Esophagus squamous epithelium (tissue), 5 donors: ENCODE data around the gene PKHD1. TPM values are rescaled to one million over a fixed set of nuclear protein-coding genes. Genes with fewer than 3 reads are reported as not detected.
"Not testable (repeated sequence)": the region's sequence is repeated elsewhere in the genome, so short reads cannot be mapped to it uniquely, and the experiment has no call there.

ENCODE experiments used
- DNase-seq: peaks from one replicate; lab custom pipeline; 2025; lab: John Stamatoyannopoulos, UW
- H3K27ac ChIP-seq, 4 donors: fragments of 200-600 bp; sonication (generic); one replicate each; pipeline ENCODE4 v1.5.1; 2016 to 2019; ENCODE audit warnings: mild to moderate bottlenecking in 1 of 4
- H3K27me3 ChIP-seq, 4 donors: fragments of 200-600 bp; sonication (generic); 1 replicate in 3 of 4; 2 replicates in 1 of 4; pipeline versions ENCODE4 v1.5.1 to v1.6.0; 2017 to 2021; ENCODE audit warnings: antibody characterized with exemption in 1 of 4
- H3K36me3 ChIP-seq, 3 donors: fragments of 200-600 bp; sonication (generic); one replicate each; pipeline ENCODE4 v1.5.1; 2016 to 2019
- H3K4me1 ChIP-seq, 3 donors: fragments of 200-600 bp; sonication (generic); one replicate each; pipeline ENCODE4 v1.5.1; 2017 to 2019
- H3K4me3 ChIP-seq, 4 donors: fragments of 200-600 bp; sonication (generic); 1 replicate in 3 of 4; 2 replicates in 1 of 4; pipeline ENCODE4 v1.5.1; 2016 to 2019; ENCODE audit warnings: mild to moderate bottlenecking in 2 of 4, moderate library complexity in 1 of 4
- H3K9me3 ChIP-seq, 3 donors: fragments of 200-600 bp; sonication (generic); one replicate each; pipeline ENCODE4 v1.5.1; 2016 to 2019
- CTCF ChIP-seq, 6 experiments: fragments of 450-650 bp in 4 of 6; fragments of 200-600 bp in 2 of 6; sonication (generic) in 2 of 6; IDR thresholded peaks; one replicate each; pipeline ENCODE4 v1.5.1; 2016 to 2019; ENCODE audit warnings: antibody characterized with exemption in 6 of 6, mild to moderate bottlenecking in 4 of 6, moderate library complexity in 4 of 6
- POLR2A ChIP-seq, 4 donors: fragments of 450-650 bp; IDR thresholded peaks; one replicate each; pipeline ENCODE4 v1.6.1; 2017; ENCODE audit warnings: antibody characterized with exemption in 4 of 4, mild to moderate bottlenecking in 4 of 4, moderate library complexity in 3 of 4
- WGBS, 2 donors: methylation state at CpG; one replicate each; pipeline ENCODE4 v1.1.5; 2018; 5-methylcytosine and 5-hydroxymethylcytosine counted together
- intact Hi-C: fragments of 100-400 bp; cut with DNase I; formaldehyde crosslinking; loops from one replicate; pipeline ENCODE4 v1.15.0; 2022
- total RNA-seq, 4 donors: library from RNA; depleted of rRNA; stranded (reverse); fragments of >200 nt; gene quantifications; one replicate each; pipeline ENCODE4 v1.1.0, GENCODE V29; 2016
- donor health status: DM: yes; HTN: yes; CAD: no.

The PKHD1 gene
- total RNA-seq, 4 donors from 2014 or later: 0.04 TPM; not detected in 3

- intact Hi-C loops: no loop called here
Observed at GRCh38 chr6:51989789-51990188, 97.6 kb downstream of the PKHD1 start.

GRCh38 chr6:51986864-51987263, 100.5 kb downstream of the PKHD1 start:
- WGBS, 2 donors: 64 to 73% methylated on average over 5 of the region's 5 CpGs
- no peaks in the 10 kb centered on the region for H3K9me3 ChIP-seq
- no peaks in the 10 kb centered on the region for H3K36me3 ChIP-seq
- intact Hi-C loops: no loop called here
- no peak overlapping the region for H3K27ac ChIP-seq
- H3K4me3 ChIP-seq: no peak overlapping the region
- TF ChIP-seq CTCF (IDR thresholded peaks at IDR 0.05) (no peak), POLR2A (IDR thresholded peaks at IDR 0.05) (no peak)
- H3K27me3 ChIP-seq: no peaks in the 10 kb centered on the region
- no peaks in the 10 kb centered on the region for H3K4me1 ChIP-seq
- no peak for DNase-seq

More at GRCh38 chr6:51989789-51990188, 97.6 kb downstream of the PKHD1 start:
- H3K27ac ChIP-seq: no peak overlapping the region
- 69 to 82% methylated on average over 1 of the region's 1 CpG for WGBS, 2 donors
- no peaks in the 10 kb centered on the region for H3K9me3 ChIP-seq
- no peaks in the 10 kb centered on the region for H3K4me1 ChIP-seq
- no peak overlapping the region for H3K4me3 ChIP-seq
- no peaks in the 10 kb centered on the region for H3K36me3 ChIP-seq
- no peak for TF ChIP-seq CTCF (IDR thresholded peaks at IDR 0.05)
- TF ChIP-seq POLR2A (IDR thresholded peaks at IDR 0.05): no peak
- H3K27me3 ChIP-seq: no peaks in the 10 kb centered on the region
- DNase-seq: no peak

GRCh38 chr6:51983564-51983963, 103.8 kb downstream of the PKHD1 start:
- no peaks in the 10 kb centered on the region for H3K4me1 ChIP-seq
- DNase-seq: no peak

GRCh38 chr6:51982695-51983094, 104.7 kb downstream of the PKHD1 start:
- H3K36me3 ChIP-seq, H3K4me1 ChIP-seq, intact Hi-C loops, DNase-seq, H3K27me3 ChIP-seq, H3K9me3 ChIP-seq, H3K4me3 ChIP-seq: not testable (repeated sequence)
- H3K27ac ChIP-seq: peak overlapping the region in 1 of 4 donors; percentile 29
- 58 to 60% methylated on average over 4 of the region's 5 CpGs for WGBS, 2 donors

More at GRCh38 chr6:51983564-51983963, 103.8 kb downstream of the PKHD1 start:
- H3K36me3 ChIP-seq: no peaks in the 10 kb centered on the region
- no peaks in the 10 kb centered on the region for H3K27me3 ChIP-seq
- no peak overlapping the region for H3K4me3 ChIP-seq
- TF ChIP-seq POLR2A (IDR thresholded peaks at IDR 0.05) (no peak), CTCF (IDR thresholded peaks at IDR 0.05) (no peak)
- intact Hi-C loops: no loop called here
- WGBS, 2 donors: 33 to 44% methylated on average over 5 of the region's 5 CpGs
- peak overlapping the region in 1 of 4 donors; percentile 14 for H3K27ac ChIP-seq
- H3K9me3 ChIP-seq: no peaks in the 10 kb centered on the region

- DNase-seq: no peak
- Histone ChIP-seq H3K27ac (no peak overlapping the region), H3K4me1 (no peaks in the 10 kb centered on the region), H3K9me3 (no peaks in the 10 kb centered on the region), H3K27me3 (no peaks in the 10 kb centered on the region), H3K4me3 (no peak overlapping the region), H3K36me3 (no peaks in the 10 kb centered on the region)
- WGBS, 2 donors: 89 to 93% methylated on average over 9 of the region's 9 CpGs
- no peak for TF ChIP-seq CTCF (IDR thresholded peaks at IDR 0.05)
- intact Hi-C loops: no loop called here
Observed at GRCh38 chr6:51976374-51976773, 111.0 kb downstream of the PKHD1 start.

- Histone ChIP-seq H3K36me3 (no peaks in the 10 kb centered on the region), H3K9me3 (no peaks in the 10 kb centered on the region), H3K27me3 (no peaks in the 10 kb centered on the region), H3K4me3 (no peak overlapping the region), H3K4me1 (no peaks in the 10 kb centered on the region), H3K27ac (no peak overlapping the region)
- no peak for DNase-seq
- WGBS, 2 donors: 38 to 41% methylated on average over 3 of the region's 3 CpGs
- TF ChIP-seq CTCF (IDR thresholded peaks at IDR 0.05) (no peak), POLR2A (IDR thresholded peaks at IDR 0.05) (no peak)
- intact Hi-C loops: no loop called here
Observed at GRCh38 chr6:51972659-51973058, 114.8 kb downstream of the PKHD1 start.
